H9 (cell line): ENCODE measurements around the gene OR56A1. TPM values are rescaled to one million over a fixed set of nuclear protein-coding genes. Genes with fewer than 3 reads are reported as not detected.

ENCODE experiments used
- DNase-seq: peaks from one replicate; pipeline ENCODE4 v3.0.0-alpha.2; 2017
- H2AFZ ChIP-seq: one replicate; pipeline ENCODE4 v1.6.1; 2013; ENCODE audit warnings: mild to moderate bottlenecking, low read length, control low read depth, moderate library complexity
- H2AK5ac ChIP-seq: 2 replicates; pipeline ENCODE4 v1.6.1; 2013; ENCODE audit warnings: low read length, control low read depth, mixed read lengths; ENCODE audit not compliant: insufficient read length
- H2BK120ac ChIP-seq: one replicate; pipeline ENCODE4 v1.6.1; 2013; ENCODE audit warnings: low read depth, mild to moderate bottlenecking, low read length, control low read depth, inconsistent platforms; ENCODE audit not compliant: poor library complexity, severe bottlenecking
- H2BK12ac ChIP-seq: 2 replicates; pipeline ENCODE4 v1.6.1; 2013; ENCODE audit warnings: low read length, control low read depth, mixed read lengths, low read depth; ENCODE audit not compliant: insufficient read length
- H2BK15ac ChIP-seq: 2 replicates; pipeline ENCODE4 v1.6.1; 2013; ENCODE audit warnings: low read depth, low read length, control low read depth
- H2BK20ac ChIP-seq: one replicate; pipeline ENCODE4 v1.6.1; 2013; ENCODE audit warnings: low read depth, mild to moderate bottlenecking, low read length, control low read depth, inconsistent platforms; ENCODE audit not compliant: poor library complexity, severe bottlenecking
- H2BK5ac ChIP-seq: 2 replicates; pipeline ENCODE4 v1.6.1; 2013; ENCODE audit warnings: low read length, control low read depth, mixed read lengths; ENCODE audit not compliant: insufficient read length
- H3K14ac ChIP-seq: 2 replicates; pipeline ENCODE4 v1.6.1; 2013; ENCODE audit warnings: low read length, control low read depth; ENCODE audit not compliant: insufficient read depth
- H3K18ac ChIP-seq: 2 replicates; pipeline ENCODE4 v1.6.1; 2013; ENCODE audit warnings: low read depth, mild to moderate bottlenecking, mixed read lengths, low read length, control low read depth; ENCODE audit not compliant: insufficient read length
- H3K23ac ChIP-seq: 2 replicates; pipeline ENCODE4 v1.6.1; 2013; ENCODE audit warnings: low read length, control low read depth, mixed read lengths, low read depth; ENCODE audit not compliant: insufficient read length
- H3K23me2 ChIP-seq: 2 replicates; pipeline ENCODE4 v1.6.1; 2013; ENCODE audit warnings: low read depth, mild to moderate bottlenecking, mixed read lengths, low read length, control low read depth; ENCODE audit not compliant: insufficient read length, poor library complexity, severe bottlenecking
- H3K27ac ChIP-seq: 2 replicates; pipeline ENCODE4 v1.5.1; 2013; ENCODE audit warnings: low read length, control low read depth, mixed read lengths, low read depth; ENCODE audit not compliant: insufficient read length
- H3K27me3 ChIP-seq: 2 replicates; pipeline ENCODE4 v1.6.1; 2013; ENCODE audit warnings: low read length, control low read depth, inconsistent platforms; ENCODE audit not compliant: insufficient read depth
- H3K4ac ChIP-seq: 2 replicates; pipeline ENCODE4 v1.6.1; 2013; ENCODE audit warnings: low read depth, mild to moderate bottlenecking, control low read depth, inconsistent platforms, low read length, moderate library complexity
- H3K4me1 ChIP-seq: 2 replicates; pipeline ENCODE4 v1.6.1; 2013; ENCODE audit warnings: low read length, control low read depth, inconsistent platforms; ENCODE audit not compliant: insufficient read depth
- H3K4me2 ChIP-seq: 2 replicates; pipeline ENCODE4 v1.6.1; 2013; ENCODE audit warnings: low read length, control low read depth, mixed read lengths; ENCODE audit not compliant: insufficient read length, insufficient read depth
- H3K56ac ChIP-seq: 2 replicates; pipeline ENCODE4 v1.6.1; 2013; ENCODE audit warnings: low read depth, mild to moderate bottlenecking, mixed read lengths, low read length, control low read depth; ENCODE audit not compliant: insufficient read length
- H3K79me1 ChIP-seq: 2 replicates; pipeline ENCODE4 v1.6.1; 2013; ENCODE audit warnings: low read depth, mild to moderate bottlenecking, moderate library complexity, low read length, control low read depth, inconsistent platforms; ENCODE audit not compliant: insufficient read depth, poor library complexity, severe bottlenecking
- H3K79me2 ChIP-seq: 2 replicates; pipeline ENCODE4 v1.6.1; 2013; ENCODE audit warnings: low read length, control low read depth, inconsistent platforms; ENCODE audit not compliant: insufficient read depth
- H3K9ac ChIP-seq: 2 replicates; pipeline ENCODE4 v1.6.1; 2013; ENCODE audit warnings: low read length, control low read depth, mixed read lengths; ENCODE audit not compliant: insufficient read length; ENCODE audit errors: extremely low read depth
- H3K9me3 ChIP-seq: one replicate; pipeline ENCODE4 v1.6.1; 2013; ENCODE audit warnings: low read depth, low read length, inconsistent platforms; ENCODE audit not compliant: control insufficient read depth
- H3T11ph ChIP-seq: one replicate; pipeline ENCODE4 v1.6.1; 2013; ENCODE audit warnings: mild to moderate bottlenecking, low read length, control low read depth, inconsistent platforms
- H4K20me1 ChIP-seq: one replicate; pipeline ENCODE4 v1.6.1; 2013; ENCODE audit not compliant: control insufficient read depth, insufficient read length, insufficient read depth
- H4K5ac ChIP-seq: 2 replicates; pipeline ENCODE4 v1.6.1; 2013; ENCODE audit warnings: low read depth, mild to moderate bottlenecking, mixed read lengths, low read length, control low read depth; ENCODE audit not compliant: insufficient read length
- H4K8ac ChIP-seq: replicated peaks from 2 replicates; pipeline ENCODE4 v1.6.1; 2013; ENCODE audit warnings: low read length, control low read depth, mixed read lengths, low read depth; ENCODE audit not compliant: insufficient read length
- H4K91ac ChIP-seq: 2 replicates; pipeline ENCODE4 v1.6.1; 2013; ENCODE audit warnings: low read depth, mild to moderate bottlenecking, moderate library complexity, mixed read lengths, low read length, control low read depth; ENCODE audit not compliant: insufficient read length
- H3K27ac Mint-ChIP-seq, 3 experiments: 2 replicates in 2 of 3; 3 replicates in 1 of 3; pipeline ENCODE4 v1.8.0; 2020 to 2021; ENCODE audit warnings: mixed read lengths in 3 of 3, mild to moderate bottlenecking in 1 of 3, moderate library complexity in 1 of 3
- H3K27me3 Mint-ChIP-seq: 2 replicates; pipeline ENCODE4 v1.8.0; 2021; ENCODE audit warnings: low read depth, mild to moderate bottlenecking, moderate library complexity, mixed read lengths
- H3K36me3 Mint-ChIP-seq, 3 experiments: 2 replicates in 2 of 3; 3 replicates in 1 of 3; pipeline ENCODE4 v1.8.0; 2020 to 2021; ENCODE audit warnings: low read depth in 3 of 3, mixed read lengths in 3 of 3; ENCODE audit not compliant: insufficient read depth in 1 of 3
- H3K4me1 Mint-ChIP-seq, 2 experiments: 2 replicates each; pipeline ENCODE4 v1.8.0; 2020; ENCODE audit warnings: mixed read lengths in 2 of 2
- H3K4me3 Mint-ChIP-seq, 2 experiments: 2 replicates in 1 of 2; 3 replicates in 1 of 2; pipeline ENCODE4 v1.8.0; 2020 to 2021; ENCODE audit warnings: mild to moderate bottlenecking in 2 of 2, mixed read lengths in 2 of 2, moderate library complexity in 1 of 2
- H3K9me3 Mint-ChIP-seq, 2 experiments: 2 replicates in 1 of 2; 3 replicates in 1 of 2; pipeline ENCODE4 v1.8.0; 2020; ENCODE audit warnings: mild to moderate bottlenecking in 2 of 2, mixed read lengths in 2 of 2, moderate library complexity in 1 of 2
- WGBS: extraction: QIAGEN DNeasy Blood & Tissue Kit; methylation state at CpG from one replicate; pipeline ENCODE4 v1.1.7; 2013; ENCODE audit warnings: missing lambda C conversion rate, low lambda C conversion rate, mixed read lengths; ENCODE audit not compliant: insufficient read length; ENCODE audit errors: extremely low coverage; 5-methylcytosine and 5-hydroxymethylcytosine counted together
- total RNA-seq: library from RNA; stranded (reverse); gene quantifications from 2 replicates; pipeline ENCODE4 v1.2.1, GENCODE V29; 2021
- TF ChIP-seq, protein P1 (sequence below): fragments of 200-600 bp; sonication (generic); conservative IDR thresholded peaks from 3 replicates; pipeline ENCODE4 v1.8.0; 2021; ENCODE audit warnings: antibody characterized with exemption, mild to moderate bottlenecking

The OR56A1 gene
- total RNA-seq, 1 experiment from 2014 or later, result 0.07 TPM

DNA sequence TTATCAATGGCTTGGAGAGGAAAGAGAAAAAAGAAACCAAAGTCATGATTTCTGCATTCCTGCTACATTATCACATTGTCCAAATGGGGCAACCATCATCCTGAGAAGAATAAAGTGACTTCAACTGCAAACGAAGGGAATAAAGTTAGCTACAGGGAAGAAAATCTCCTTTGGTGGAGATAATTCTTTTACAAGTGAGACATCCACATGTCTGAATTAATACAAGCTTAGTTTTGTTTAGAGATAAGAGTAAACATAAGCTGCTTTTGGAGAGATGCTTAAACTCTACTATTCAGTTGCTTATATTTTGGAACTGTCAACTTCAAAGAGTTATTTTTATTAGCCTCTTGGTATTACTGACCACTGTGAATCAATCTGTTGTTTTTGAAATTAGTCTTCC, 43.7 kb downstream of the OR56A1 start, which contains the start of gene OR52L1:
Gene OR52L1, minus strand, starts transcription at position 101 of the 400 bp plus-strand sequence. Its CDS starts 55 bp downstream, at position 46.
- Histone ChIP-seq H3K14ac (no peak within 1 kb of the TSS), H3K4me2 (no peak within 1 kb of the TSS), H3K23ac (no peak within 1 kb of the TSS), H4K8ac (no peak within 1 kb of the TSS), H3K27ac (no peak within 1 kb of the TSS), H2BK20ac (no peak within 1 kb of the TSS), H2BK120ac (no peak within 1 kb of the TSS), H4K91ac (no peak within 1 kb of the TSS), H3K27me3 (no peaks in the 10 kb centered on the region), H3K4me1 (no peaks in the 10 kb centered on the region), H3K9me3 (no peaks in the 10 kb centered on the region), H3K9ac (no peak within 1 kb of the TSS), H4K5ac (peak within 1 kb of the TSS; percentile 86), H2AFZ (no peak within 1 kb of the TSS), H3K4ac (no peak within 1 kb of the TSS), H3K79me2 (no peaks in the 10 kb centered on the region), H3K79me1 (no peaks in the 10 kb centered on the region), H2BK12ac (no peak within 1 kb of the TSS), H4K20me1 (no peaks in the 10 kb centered on the region), H3K56ac (no peak within 1 kb of the TSS), H2AK5ac (no peak within 1 kb of the TSS), H2BK5ac (no peak within 1 kb of the TSS), H3K18ac (no peak within 1 kb of the TSS), H2BK15ac (no peak within 1 kb of the TSS), H3K23me2 (no peaks in the 10 kb centered on the region), H3T11ph (no peak within 1 kb of the TSS)
- Mint-ChIP-seq H3K36me3 (no peaks in the 10 kb centered on the region), H3K9me3 (no peaks in the 10 kb centered on the region; a peak in 1 of 5 replicates), H3K4me1 (no peaks in the 10 kb centered on the region), H3K4me3 (no peak within 1 kb of the TSS), H3K27me3 (peaks cover 1% of the 10 kb centered on the region; the same call in 1 of the 2 replicates), H3K27ac (no peak within 1 kb of the TSS)
- no CpG with 5 or more reads among the region's 1 CpG for WGBS
- DNase-seq, result no peak
- TF ChIP-seq, protein P1, sequence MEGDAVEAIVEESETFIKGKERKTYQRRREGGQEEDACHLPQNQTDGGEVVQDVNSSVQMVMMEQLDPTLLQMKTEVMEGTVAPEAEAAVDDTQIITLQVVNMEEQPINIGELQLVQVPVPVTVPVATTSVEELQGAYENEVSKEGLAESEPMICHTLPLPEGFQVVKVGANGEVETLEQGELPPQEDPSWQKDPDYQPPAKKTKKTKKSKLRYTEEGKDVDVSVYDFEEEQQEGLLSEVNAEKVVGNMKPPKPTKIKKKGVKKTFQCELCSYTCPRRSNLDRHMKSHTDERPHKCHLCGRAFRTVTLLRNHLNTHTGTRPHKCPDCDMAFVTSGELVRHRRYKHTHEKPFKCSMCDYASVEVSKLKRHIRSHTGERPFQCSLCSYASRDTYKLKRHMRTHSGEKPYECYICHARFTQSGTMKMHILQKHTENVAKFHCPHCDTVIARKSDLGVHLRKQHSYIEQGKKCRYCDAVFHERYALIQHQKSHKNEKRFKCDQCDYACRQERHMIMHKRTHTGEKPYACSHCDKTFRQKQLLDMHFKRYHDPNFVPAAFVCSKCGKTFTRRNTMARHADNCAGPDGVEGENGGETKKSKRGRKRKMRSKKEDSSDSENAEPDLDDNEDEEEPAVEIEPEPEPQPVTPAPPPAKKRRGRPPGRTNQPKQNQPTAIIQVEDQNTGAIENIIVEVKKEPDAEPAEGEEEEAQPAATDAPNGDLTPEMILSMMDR, result no peak
